Cardiac muscle cell (in vitro differentiated cells and primary cell): ENCODE results near the gene RIMBP3C. TPM values are rescaled to one million over a fixed set of nuclear protein-coding genes. Genes with fewer than 3 reads are reported as not detected.
"Not testable (repeated sequence)": the region's sequence is repeated elsewhere in the genome, so short reads cannot be mapped to it uniquely, and the experiment has no call there.

Source experiments
- DNase-seq, 2 donors: peaks; one replicate each; pipeline versions ENCODE4 v3.0.0 to v3.0.0-alpha.2; 2010 to 2017; ENCODE audit warnings: low read depth in 1 of 2, low spot score in 1 of 2
- H3K27ac ChIP-seq: fragments of 200-600 bp; sonication (generic); 2 replicates; pipeline ENCODE4 v1.5.1; 2016
- H3K27me3 ChIP-seq: fragments of 200-600 bp; sonication (generic); 2 replicates; pipeline ENCODE4 v1.6.0; 2016; ENCODE audit warnings: control low read depth
- H3K36me3 ChIP-seq: fragments of 200-600 bp; sonication (generic); 2 replicates; pipeline ENCODE4 v1.5.1; 2016; ENCODE audit warnings: control low read depth
- H3K4me1 ChIP-seq: fragments of 200-600 bp; sonication (generic); 2 replicates; pipeline ENCODE4 v1.8.1; 2017; ENCODE audit warnings: low read depth, mild to moderate bottlenecking, mixed run types
- H3K4me3 ChIP-seq: fragments of 200-600 bp; sonication (generic); 2 replicates; pipeline ENCODE4 v1.5.1; 2016; ENCODE audit warnings: mild to moderate bottlenecking
- H3K9me3 ChIP-seq: fragments of 200-600 bp; sonication (generic); 2 replicates; pipeline ENCODE4 v1.5.1; 2017; ENCODE audit warnings: low read depth, mild to moderate bottlenecking, control low read depth
- polyA plus RNA-seq: library from polyadenylated mRNA; unstranded; fragments of >200 nt; fragmentation: Nextera tagmentation; extraction: Ambion mirVana; gene quantifications from 2 replicates; pipeline ENCODE4 v1.2.1, GENCODE V29; 2016
- total RNA-seq: library from RNA; depleted of rRNA; stranded (reverse); fragments of >200 nt; gene quantifications from 2 replicates; pipeline ENCODE4 v1.2.3, GENCODE V29; 2016

Gene RIMBP3C
- total and polyA plus RNA-seq, 2 experiments from 2014 or later: 0.59 to 1.1 TPM

DNA sequence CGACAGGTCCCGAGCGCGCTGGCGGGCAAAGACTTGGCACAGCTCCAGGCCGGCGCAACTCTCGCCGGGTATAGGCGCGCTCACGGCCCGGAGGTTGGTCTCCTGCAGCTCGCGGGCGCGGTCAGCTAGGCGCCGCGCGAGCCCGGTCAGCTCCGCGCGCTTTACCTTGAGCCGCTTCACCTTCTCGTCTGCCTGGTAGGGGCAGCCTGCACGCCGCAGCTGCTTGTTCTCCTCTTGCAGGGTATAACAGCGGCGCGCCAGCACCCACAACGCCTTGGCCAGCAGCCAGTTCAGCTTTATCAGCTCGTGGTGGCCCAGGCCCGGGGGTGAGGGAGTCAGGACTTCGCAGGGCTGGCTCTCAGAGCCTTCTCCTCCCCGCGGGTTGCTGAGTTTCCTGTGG lies 1.7 kb downstream of the RIMBP3C start:
- H3K4me3 ChIP-seq, H3K27me3 ChIP-seq, DNase-seq, H3K9me3 ChIP-seq, H3K4me1 ChIP-seq, H3K36me3 ChIP-seq, H3K27ac ChIP-seq: not testable (repeated sequence)

DNA sequence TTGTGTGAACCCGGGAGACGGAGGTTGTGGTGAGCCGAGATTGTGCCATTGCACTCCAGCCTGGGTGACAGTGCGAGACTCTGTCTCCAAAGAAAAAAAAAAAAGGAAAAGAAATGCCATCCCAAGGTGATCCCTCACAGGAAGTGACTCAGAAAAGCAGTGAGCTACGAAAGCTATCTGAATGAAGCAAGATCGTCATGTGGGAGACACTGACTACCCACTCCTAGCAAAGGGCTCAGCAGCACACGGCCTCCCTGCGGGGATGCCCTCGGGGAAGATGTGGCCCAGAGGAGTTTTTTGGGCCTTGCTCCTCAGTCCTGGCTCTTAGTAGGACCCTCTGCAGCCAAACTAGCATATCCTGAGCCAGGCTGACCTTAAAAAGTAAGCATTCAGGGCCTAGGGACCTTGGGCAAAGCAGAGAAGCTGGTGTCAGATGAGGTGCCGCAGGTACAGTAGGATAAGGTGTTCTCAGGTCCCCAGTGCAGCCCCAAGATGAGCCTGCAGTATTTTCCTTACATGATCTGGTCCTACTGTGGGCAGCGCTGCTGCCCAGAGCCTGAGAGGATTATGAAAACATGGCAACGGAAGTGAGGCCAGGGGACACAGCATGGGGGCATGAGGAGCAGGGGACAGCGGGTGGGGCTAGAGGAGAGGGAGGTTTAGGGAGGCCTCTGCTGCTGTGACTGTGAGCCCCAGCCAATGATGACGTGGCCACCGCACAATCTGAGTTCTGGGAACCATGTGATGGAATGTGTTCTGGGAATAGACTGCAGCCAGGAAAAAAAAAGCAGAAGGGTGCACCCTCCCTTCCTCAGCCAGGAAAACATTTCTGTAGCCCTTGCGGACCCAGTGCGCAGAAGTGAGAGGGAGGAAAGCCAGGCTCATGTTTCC lies 6.6 kb downstream of the RIMBP3C start:
- H3K4me3 ChIP-seq, DNase-seq, H3K27me3 ChIP-seq, H3K4me1 ChIP-seq, H3K27ac ChIP-seq, H3K36me3 ChIP-seq, H3K9me3 ChIP-seq: not testable (repeated sequence)

GRCh38 chr22:21539862-21540261 lies 11.4 kb downstream of the RIMBP3C start:
- not testable (repeated sequence) for H3K9me3 ChIP-seq, H3K27ac ChIP-seq, H3K4me1 ChIP-seq, H3K27me3 ChIP-seq, H3K36me3 ChIP-seq, H3K4me3 ChIP-seq, DNase-seq

GRCh38 chr22:21532863-21533648 lies 18.2 kb downstream of the RIMBP3C start:
- H3K27me3 ChIP-seq, H3K4me3 ChIP-seq, H3K36me3 ChIP-seq, H3K4me1 ChIP-seq, H3K9me3 ChIP-seq, H3K27ac ChIP-seq, DNase-seq: not testable (repeated sequence)

DNA sequence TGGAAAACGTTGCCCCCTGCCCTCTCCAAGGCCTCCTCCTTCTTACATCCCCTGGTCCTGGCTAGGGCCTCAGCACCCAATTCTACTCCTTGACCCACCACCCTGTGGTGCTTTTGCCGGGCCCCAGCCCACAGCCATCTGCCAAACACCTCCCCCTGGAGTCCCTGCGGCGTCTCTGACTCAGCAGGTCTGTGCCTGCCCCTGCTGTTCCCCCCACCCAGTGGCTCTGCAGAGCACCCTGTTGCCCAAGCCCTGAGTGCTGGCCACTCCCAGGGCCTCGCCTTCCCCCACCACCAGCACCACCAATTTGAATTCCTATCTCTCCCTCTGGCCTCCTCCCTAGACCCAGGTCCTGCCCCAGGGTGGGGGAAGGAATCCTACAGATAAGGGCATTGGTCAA lies 19.7 kb downstream of the RIMBP3C start:
- not testable (repeated sequence) for H3K27me3 ChIP-seq, H3K36me3 ChIP-seq

DNA sequence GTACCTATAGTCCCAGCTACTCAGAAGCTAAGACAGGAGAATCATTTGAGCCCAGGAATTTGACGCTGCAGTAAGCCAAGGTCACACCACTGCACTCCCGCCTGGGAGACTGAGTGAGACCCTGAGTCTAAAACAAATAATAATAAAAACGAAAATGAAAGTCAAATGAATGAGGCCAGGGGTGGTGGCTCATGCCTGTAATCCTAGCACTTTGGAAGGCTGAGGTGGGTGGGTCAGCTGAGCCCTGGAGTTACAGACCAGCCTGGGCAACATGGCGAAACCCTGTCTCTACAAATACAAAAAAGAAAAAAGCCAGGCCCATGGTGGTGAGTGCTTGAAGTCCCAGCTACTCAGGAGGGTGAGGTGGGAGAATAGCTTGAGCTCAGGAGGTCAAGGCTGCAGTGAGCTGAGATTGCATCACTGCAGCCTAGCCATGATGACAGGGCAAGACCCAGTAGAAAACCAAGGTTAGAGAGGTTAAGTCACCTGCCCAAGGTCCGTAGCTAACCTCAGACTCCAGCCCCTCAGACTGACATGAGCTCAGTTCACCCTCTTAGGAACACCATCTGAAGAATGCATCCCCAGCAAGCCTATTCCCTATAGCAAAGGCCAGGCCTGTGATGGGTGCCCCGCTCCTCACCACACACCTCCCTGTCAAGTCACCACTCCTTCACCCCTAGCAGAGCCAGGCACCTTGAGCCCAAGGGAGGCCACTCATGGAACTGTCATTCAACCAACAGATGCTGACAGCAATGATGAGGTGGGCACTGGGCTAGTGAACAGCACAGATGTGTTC lies 24.4 kb downstream of the RIMBP3C start:
- not testable (repeated sequence) for H3K9me3 ChIP-seq, H3K4me3 ChIP-seq, DNase-seq, H3K4me1 ChIP-seq, H3K27me3 ChIP-seq, H3K27ac ChIP-seq, H3K36me3 ChIP-seq

More for the DNA sequence above, 19.7 kb downstream of the RIMBP3C start:
- H3K9me3 ChIP-seq, DNase-seq, H3K4me3 ChIP-seq, H3K27ac ChIP-seq, H3K4me1 ChIP-seq: not testable (repeated sequence)

- H3K4me3 ChIP-seq, H3K36me3 ChIP-seq, H3K4me1 ChIP-seq, DNase-seq, H3K27me3 ChIP-seq, H3K9me3 ChIP-seq, H3K27ac ChIP-seq: not testable (repeated sequence)
Measured at GRCh38 chr22:21516970-21517764, 34.1 kb downstream of the RIMBP3C start.

GRCh38 chr22:21516522-21516921 lies 34.7 kb downstream of the RIMBP3C start:
- H3K9me3 ChIP-seq, DNase-seq, H3K4me1 ChIP-seq, H3K36me3 ChIP-seq, H3K4me3 ChIP-seq, H3K27ac ChIP-seq, H3K27me3 ChIP-seq: not testable (repeated sequence)

GRCh38 chr22:21515234-21515633 lies 36.0 kb downstream of the RIMBP3C start:
- not testable (repeated sequence) for H3K9me3 ChIP-seq, DNase-seq, H3K4me3 ChIP-seq, H3K27me3 ChIP-seq, H3K36me3 ChIP-seq, H3K27ac ChIP-seq, H3K4me1 ChIP-seq

DNA sequence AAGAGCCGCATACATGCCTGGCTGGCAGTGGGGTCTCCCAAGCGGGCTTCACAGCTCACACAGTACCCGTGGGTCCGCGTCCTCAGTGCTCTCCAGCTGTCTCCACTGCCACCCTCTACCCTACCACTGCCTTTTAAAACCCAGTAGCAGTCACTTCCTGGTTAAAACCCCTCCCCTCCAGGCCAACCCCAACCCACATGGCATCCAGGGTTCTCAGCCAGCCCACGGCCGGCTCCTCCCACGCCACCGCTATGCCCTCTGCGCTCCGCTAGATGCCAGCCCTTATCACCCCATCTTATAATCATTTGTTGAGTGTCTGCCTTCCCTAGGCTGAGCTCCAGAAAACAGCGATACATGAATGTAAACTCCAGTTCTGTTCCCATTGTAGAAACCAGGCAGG lies 37.1 kb downstream of the RIMBP3C start:
- not testable (repeated sequence) for DNase-seq, H3K9me3 ChIP-seq

DNA sequence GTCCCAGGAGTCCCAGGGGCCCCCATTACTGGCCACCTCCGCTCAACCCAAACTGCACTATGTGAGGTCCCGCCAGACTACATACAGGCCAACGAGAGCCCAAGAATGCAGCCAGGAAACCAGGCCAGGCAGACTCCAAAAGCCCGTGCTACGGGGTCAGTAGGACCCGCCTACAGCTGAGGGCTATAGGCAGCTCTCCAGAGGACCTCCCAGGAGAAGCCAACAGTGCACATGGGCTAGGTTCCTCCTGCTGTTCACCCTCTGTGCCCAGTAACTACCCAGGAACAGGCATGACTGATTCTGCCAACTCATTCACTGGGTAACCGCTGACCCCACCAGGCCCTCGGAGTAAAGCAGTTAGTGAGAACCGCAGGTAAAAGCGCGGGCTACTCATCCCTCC lies 39.2 kb downstream of the RIMBP3C start:
- DNase-seq, H3K4me1 ChIP-seq, H3K27ac ChIP-seq, H3K27me3 ChIP-seq, H3K9me3 ChIP-seq, H3K36me3 ChIP-seq, H3K4me3 ChIP-seq: not testable (repeated sequence)

More for the DNA sequence above, 37.1 kb downstream of the RIMBP3C start:
- not testable (repeated sequence) for H3K27me3 ChIP-seq, H3K36me3 ChIP-seq, H3K27ac ChIP-seq, H3K4me3 ChIP-seq, H3K4me1 ChIP-seq

GRCh38 chr22:21510397-21510796 lies 40.9 kb downstream of the RIMBP3C start:
- not testable (repeated sequence) for H3K4me1 ChIP-seq, H3K27me3 ChIP-seq, DNase-seq, H3K36me3 ChIP-seq, H3K9me3 ChIP-seq, H3K27ac ChIP-seq, H3K4me3 ChIP-seq
